K562 (cell line): Measurements from ENCODE around the gene FSTL4. TPM values are rescaled to one million over a fixed set of nuclear protein-coding genes. Genes with fewer than 3 reads are reported as not detected.

Experiments used
- ATAC-seq: fragments of 200-7000 bp; cut with Tn5 transposase; 3 replicates; pipeline ENCODE4 v1.9.1; 2020; ENCODE audit warnings: moderate library complexity
- BruUV-seq: library from RNA; stranded (reverse); fragments of 400-500 nt; replicated peaks from 2 replicates; lab custom pipeline; 2021; lab: Mats Ljungman, UMichigan
- CTCF ChIA-PET: fragments of 300-600 bp; formaldehyde crosslinking; extraction: SDS; loops from one replicate; lab custom pipeline; 2021; ENCODE audit warnings: low intra/inter-chr PET ratio; lab: Yijun Ruan, JAX
- POLR2A ChIA-PET: fragments of 300-600, 350-650 bp; sonication (Branson Sonifier 250); formaldehyde crosslinking; extraction: SDS; loops from one replicate; lab custom pipeline; 2021; ENCODE audit warnings: antibody characterized with exemption, inconsistent platforms; lab: Yijun Ruan, JAX
- DNase-seq, 4 experiments: peaks; one replicate each; pipeline versions ENCODE4 v3.0.0 to v3.0.0-alpha.2; 2011 to 2018; ENCODE audit warnings: low spot score in 3 of 4, mixed read lengths in 3 of 4; ENCODE audit errors: extremely low read depth in 1 of 4
- FAIRE-seq: peaks from 2 replicates; lab custom pipeline; 2011; peaks lifted over from hg19 to GRCh38; lab: Jason Lieb, UNC
- H2AFZ ChIP-seq: 2 replicates; pipeline ENCODE4 v1.6.0; 2011; ENCODE audit warnings: low read depth, low read length, control low read depth, inconsistent platforms
- H3K27ac ChIP-seq: fragments of 200-600 bp; 3 replicates; pipeline ENCODE4 v1.8.0; 2011; ENCODE audit warnings: low read depth, mild to moderate bottlenecking, control low read depth, inconsistent platforms, low read length, moderate library complexity, mixed read lengths; ENCODE audit errors: extremely low read depth
- H3K27me3 ChIP-seq, 2 experiments: fragments of 300-600 bp in 1 of 2; 2 replicates in 1 of 2; 3 replicates in 1 of 2; pipeline versions ENCODE4 v1.6.0 to v1.8.0; 2011; ENCODE audit warnings: inconsistent platforms in 2 of 2, low read length in 2 of 2, mild to moderate bottlenecking in 1 of 2, mixed read lengths in 1 of 2, moderate library complexity in 1 of 2; ENCODE audit not compliant: control insufficient read depth in 2 of 2, insufficient read depth in 2 of 2
- H3K36me3 ChIP-seq: fragments of 300-600 bp; 3 replicates; pipeline ENCODE4 v1.8.0; 2011; ENCODE audit warnings: mild to moderate bottlenecking, low read length, inconsistent platforms; ENCODE audit not compliant: control insufficient read depth, insufficient read depth
- H3K4me1 ChIP-seq, 2 experiments: fragments of 200-600 bp in 1 of 2; replicated peaks in 1 of 2; 2 replicates in 1 of 2; 3 replicates in 1 of 2; pipeline versions ENCODE4 v1.5.1 to v1.8.0; 2011; ENCODE audit warnings: inconsistent platforms in 2 of 2, low read length in 2 of 2, mild to moderate bottlenecking in 1 of 2, mixed read lengths in 1 of 2, moderate library complexity in 1 of 2; ENCODE audit not compliant: control insufficient read depth in 2 of 2, insufficient read depth in 2 of 2
- H3K4me2 ChIP-seq: 2 replicates; pipeline ENCODE4 v1.6.1; 2011; ENCODE audit warnings: low read length, control low read depth, inconsistent platforms, mixed read lengths; ENCODE audit not compliant: insufficient read depth
- H3K4me3 ChIP-seq: fragments of 200-600 bp; sonication (generic), shearing (Covaris generic); 2 replicates; pipeline ENCODE4 v1.5.1; 2016; ENCODE audit warnings: control low read depth, inconsistent platforms
- H3K79me2 ChIP-seq: fragments of 200-600 bp; 3 replicates; pipeline ENCODE4 v1.8.0; 2011; ENCODE audit warnings: low read length, inconsistent platforms; ENCODE audit not compliant: control insufficient read depth, insufficient read depth
- H3K9ac ChIP-seq, 2 experiments: 2 replicates each; pipeline versions ENCODE4 v1.6.0 to v1.6.1; 2011; ENCODE audit warnings: low read depth in 2 of 2, low read length in 2 of 2, control low read depth in 1 of 2, inconsistent platforms in 1 of 2, mild to moderate bottlenecking in 1 of 2, mixed read lengths in 1 of 2; ENCODE audit not compliant: insufficient read depth in 1 of 2
- H3K9me1 ChIP-seq: one replicate; pipeline ENCODE4 v1.6.0; 2011; ENCODE audit warnings: inconsistent platforms, mild to moderate bottlenecking, low read length, moderate library complexity; ENCODE audit not compliant: control insufficient read depth, insufficient read depth
- H3K9me3 ChIP-seq: replicated peaks from 2 replicates; pipeline ENCODE4 v1.5.1; 2011; ENCODE audit warnings: low read depth, low read length, inconsistent platforms; ENCODE audit not compliant: control insufficient read depth, insufficient read depth
- H4K20me1 ChIP-seq: replicated peaks from 2 replicates; pipeline ENCODE4 v1.6.1; 2011; ENCODE audit warnings: low read length, inconsistent platforms, mixed read lengths; ENCODE audit not compliant: control insufficient read depth, insufficient read depth
- ETS2 ChIP-seq: IDR thresholded peaks from 2 replicates; pipeline ENCODE4 v1.6.1; 2016; ENCODE audit warnings: borderline replicate concordance, missing genetic modification characterization, mild to moderate bottlenecking, moderate library complexity, missing compliant biosample characterization; ENCODE audit not compliant: poor library complexity, severe bottlenecking
- FOXP1 ChIP-seq: sonication (generic); formaldehyde crosslinking; IDR thresholded peaks from 2 replicates; pipeline ENCODE4 v1.8.0; 2022; ENCODE audit warnings: mild to moderate bottlenecking, missing genetic modification reagents
- ILK ChIP-seq: fragments of 450-650 bp; IDR thresholded peaks from 2 replicates; pipeline ENCODE4 v1.6.1; 2016; ENCODE audit warnings: missing genetic modification characterization, low read depth, mild to moderate bottlenecking, missing compliant biosample characterization, moderate library complexity, borderline replicate concordance
- NKRF ChIP-seq: fragments of 450-650 bp; IDR thresholded peaks from 2 replicates; pipeline ENCODE4 v1.6.1; 2016; ENCODE audit warnings: borderline replicate concordance
- NR0B1 ChIP-seq: fragments of 450-650 bp; IDR thresholded peaks from one replicate; pipeline ENCODE4 v1.6.1; 2018; ENCODE audit warnings: mild to moderate bottlenecking, moderate library complexity; ENCODE audit not compliant: partially characterized antibody
- PATZ1 ChIP-seq: fragments of 250-450 bp; sonication (Bioruptor Pico); IDR thresholded peaks from 2 replicates; pipeline ENCODE4 v1.5.0; 2020; ENCODE audit warnings: mild to moderate bottlenecking, borderline replicate concordance
- SMAD4 ChIP-seq: fragments of 250-450 bp; sonication (Bioruptor Pico); conservative IDR thresholded peaks from 2 replicates; pipeline ENCODE4 v1.8.0; 2021; ENCODE audit warnings: inconsistent platforms, mild to moderate bottlenecking, moderate library complexity
- UBTF ChIP-seq, 2 experiments: IDR thresholded peaks; 2 replicates each; pipeline ENCODE4 v1.6.1; 2012; ENCODE audit warnings: improper control_type of control experiment in 2 of 2, low read depth in 2 of 2, low read length in 2 of 2, borderline replicate concordance in 1 of 2
- ZFPM2 ChIP-seq: fragments of 250-450 bp; sonication (Bioruptor Pico); IDR thresholded peaks from 2 replicates; pipeline ENCODE4 v1.5.1; 2022; ENCODE audit warnings: mild to moderate bottlenecking
- ZNF699 ChIP-seq: fragments of 250-450 bp; sonication (Bioruptor Pico); IDR thresholded peaks from 2 replicates; pipeline ENCODE4 v1.8.0; 2021; ENCODE audit warnings: mild to moderate bottlenecking, moderate library complexity; ENCODE audit not compliant: insufficient replicate concordance
- ZSCAN32 ChIP-seq: fragments of 450-650 bp; formaldehyde crosslinking; IDR thresholded peaks from 2 replicates; pipeline ENCODE4 v1.4.0; 2020; ENCODE audit warnings: mild to moderate bottlenecking, moderate library complexity
- WGBS: fragments of 100-300 bp; shearing (Covaris generic); methylation state at CpG from one replicate; pipeline ENCODE4 v1.1.6; 2016; ENCODE audit warnings: low coverage, mixed read lengths; ENCODE audit not compliant: insufficient coverage; ENCODE audit errors: missing lambda C conversion rate; 5-methylcytosine and 5-hydroxymethylcytosine counted together
- in situ Hi-C: fragments of 300-500 bp; cut with MboI; formaldehyde crosslinking; loops from 4 replicates; pipeline ENCODE4 v1.15.0; 2018; ENCODE audit warnings: inconsistent platforms, mixed read lengths
- intact Hi-C: fragments of 100-400 bp; cut with micrococcal nuclease; formaldehyde crosslinking; loops from 2 replicates; pipeline ENCODE4 v1.14.2; 2022
- polyA plus RNA-seq, 8 experiments: library from polyadenylated mRNA; depleted of rRNA in 4 of 8; stranded (reverse) in 5 of 8; unstranded in 3 of 8; fragments of >200 nt; fragmentation: Nextera tagmentation in 2 of 8; fragmentation: Illumina TruSeq in 1 of 8; extraction: Ambion mirVana in 2 of 8; extraction: Trizol in 1 of 8; gene quantifications; 2 replicates each; pipeline versions ENCODE4 v1.2.1 to v1.2.3, GENCODE V29; 2011 to 2014; ENCODE audit warnings: inconsistent platforms in 1 of 8, missing spikeins in 1 of 8
- total RNA-seq, 7 experiments: library from RNA; depleted of rRNA in 6 of 7; stranded (reverse); fragments of >200 nt in 6 of 7; fragmentation: Illumina TruSeq in 2 of 7; extraction: Trizol in 2 of 7; gene quantifications; 2 replicates each; pipeline versions ENCODE4 v1.2.1 to v1.2.3, GENCODE V29; 2011 to 2021; ENCODE audit warnings: low replicate concordance in 1 of 7

The FSTL4 gene
- total and polyA plus RNA-seq, 9 of the 15 experiments (the other 6 are each of a cell fraction or from before 2014, with no cell fraction given) = 0.08 to 0.18 (median 0.10) TPM; not detected in 5

GRCh38 chr5:133510634-133511262, 101.6 kb downstream of the FSTL4 start (continued):
- no peak for TF ChIP-seq PATZ1 (CRISPR knock-in tag)
- TF ChIP-seq ZFPM2 (CRISPR knock-in tag) = no peak

DNA sequence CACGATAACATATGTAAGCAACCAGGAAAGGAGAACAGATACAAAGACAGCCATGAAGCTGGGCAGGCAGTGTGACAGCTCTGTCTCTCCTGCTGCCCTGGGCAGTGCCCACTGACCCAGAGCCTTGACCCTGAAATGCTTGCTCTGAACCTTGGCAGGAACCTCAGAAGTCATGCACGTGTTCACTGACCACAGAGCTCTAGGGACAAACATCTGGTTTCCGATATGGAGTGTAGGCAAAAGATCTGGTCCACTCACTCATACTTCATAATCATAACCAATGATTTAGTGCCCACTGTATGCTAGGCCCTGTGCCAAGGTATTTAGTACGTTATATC, 102.6 kb downstream of the FSTL4 start:
- intact Hi-C loops = no loop called here
- no peaks in the 10 kb centered on the region for H4K20me1 ChIP-seq
- BruUV-seq = no TSS peak
- ChIA-PET CTCF (no interaction called here), POLR2A (interaction anchor here (0.8 to 1.6 kb wide), 2 partner anchors 10 to 32 kb away, joined by 3 to 5 read pairs; no protein-coding TSS in a partner anchor)
- no peak overlapping the region for H3K4me3 ChIP-seq
- in situ Hi-C loops = no loop called here
- H2AFZ ChIP-seq = peak overlapping the region; percentile 82; the same call in 1 of the 2 replicates
- FAIRE-seq = no peak
- peaks cover 5 to 15% of the 10 kb centered on the region in 2 experiments; a peak in 3 of 5 replicates for H3K27me3 ChIP-seq
- H3K9ac ChIP-seq = no peak overlapping the region
- DNase-seq = no peak
- ATAC-seq = no peak
- WGBS = 69% methylated on average over 4 of the region's 4 CpGs
- no peaks in the 10 kb centered on the region for H3K9me3 ChIP-seq
- H3K9me1 ChIP-seq = no peaks in the 10 kb centered on the region
- no peaks in the 10 kb centered on the region for H3K36me3 ChIP-seq
- H3K4me1 ChIP-seq = peaks cover 3 to 14% of the 10 kb centered on the region in 2 experiments; a peak in 3 of 5 replicates
- no peak overlapping the region for H3K4me2 ChIP-seq
- H3K79me2 ChIP-seq = no peaks in the 10 kb centered on the region
- H3K27ac ChIP-seq = no peak overlapping the region
- no peak for TF ChIP-seq ZSCAN32 (CRISPR knock-in tag)
- TF ChIP-seq ILK = no peak
- no peak for TF ChIP-seq NKRF
- no peak for TF ChIP-seq ZNF699 (CRISPR knock-in tag)
- TF ChIP-seq FOXP1 (CRISPR knock-in tag) = no peak
- TF ChIP-seq NR0B1 = no peak
- TF ChIP-seq ETS2 = no peak
- no peak for TF ChIP-seq UBTF (IDR thresholded peaks at IDR 0.05; ENCODE audit: borderline replicate concordance in 1 of 2, low read depth in 2 of 2, low read length in 2 of 2)
- TF ChIP-seq SMAD4 (CRISPR knock-in tag) = no peak
